OCI-LY7 (cell line): ENCODE results near the gene CHMP4A.

Experiments used
- EZH2phosphoT487 ChIP-seq: fragments of 200-600 bp; sonication (generic); IDR thresholded peaks from 2 replicates; pipeline ENCODE4 v1.6.1; 2018; ENCODE audit warnings: low read depth, borderline replicate concordance, mild to moderate bottlenecking, mixed run types, antibody characterized with exemption, low read length, moderate library complexity, mixed read lengths
- TF ChIP-seq, protein P1 (sequence below): fragments of 200-600 bp; sonication (generic); conservative IDR thresholded peaks from 2 replicates; pipeline ENCODE4 v1.5.1; 2014; ENCODE audit warnings: mild to moderate bottlenecking, antibody characterized with exemption, low read length, moderate library complexity, mixed read lengths

DNA sequence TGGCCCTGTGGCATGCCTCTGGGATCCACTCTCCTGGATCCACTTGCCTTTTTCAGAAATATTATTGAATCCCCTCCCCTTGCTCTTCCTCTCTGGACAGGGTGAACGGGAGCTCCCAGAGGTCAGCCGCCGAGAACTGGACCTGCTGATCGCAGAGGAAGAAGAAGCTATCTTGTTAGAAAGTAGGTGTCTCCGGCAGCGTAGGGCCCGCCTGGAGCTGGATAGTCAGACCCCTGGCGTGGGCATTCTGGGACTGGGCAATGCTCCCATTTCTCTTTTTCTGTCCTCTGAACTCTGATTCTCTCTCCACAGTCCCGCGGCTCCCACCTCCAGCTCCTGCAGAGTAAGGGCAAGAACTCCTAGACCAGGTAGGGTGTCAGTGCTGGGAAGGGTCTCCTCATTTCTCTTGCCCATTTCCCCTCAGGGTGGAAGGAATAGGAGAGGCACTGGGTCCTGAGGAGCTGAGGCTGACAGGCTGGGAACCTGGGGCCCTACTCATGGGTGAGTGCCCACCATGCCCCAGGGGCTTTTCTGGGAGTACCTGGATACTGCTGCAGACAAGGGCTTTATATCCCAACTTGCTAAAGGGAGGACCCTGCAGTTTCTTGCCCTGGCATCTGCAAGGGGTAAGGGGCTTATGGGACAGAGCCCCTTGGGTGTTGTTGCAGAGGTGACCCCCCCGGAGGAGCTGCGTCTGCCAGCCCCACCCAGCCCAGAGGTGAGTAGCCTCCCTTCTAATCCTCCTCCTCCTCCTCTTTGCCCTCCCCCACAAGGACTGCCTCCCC is 36.1 kb downstream of the CHMP4A start:
- TF ChIP-seq, protein P1, sequence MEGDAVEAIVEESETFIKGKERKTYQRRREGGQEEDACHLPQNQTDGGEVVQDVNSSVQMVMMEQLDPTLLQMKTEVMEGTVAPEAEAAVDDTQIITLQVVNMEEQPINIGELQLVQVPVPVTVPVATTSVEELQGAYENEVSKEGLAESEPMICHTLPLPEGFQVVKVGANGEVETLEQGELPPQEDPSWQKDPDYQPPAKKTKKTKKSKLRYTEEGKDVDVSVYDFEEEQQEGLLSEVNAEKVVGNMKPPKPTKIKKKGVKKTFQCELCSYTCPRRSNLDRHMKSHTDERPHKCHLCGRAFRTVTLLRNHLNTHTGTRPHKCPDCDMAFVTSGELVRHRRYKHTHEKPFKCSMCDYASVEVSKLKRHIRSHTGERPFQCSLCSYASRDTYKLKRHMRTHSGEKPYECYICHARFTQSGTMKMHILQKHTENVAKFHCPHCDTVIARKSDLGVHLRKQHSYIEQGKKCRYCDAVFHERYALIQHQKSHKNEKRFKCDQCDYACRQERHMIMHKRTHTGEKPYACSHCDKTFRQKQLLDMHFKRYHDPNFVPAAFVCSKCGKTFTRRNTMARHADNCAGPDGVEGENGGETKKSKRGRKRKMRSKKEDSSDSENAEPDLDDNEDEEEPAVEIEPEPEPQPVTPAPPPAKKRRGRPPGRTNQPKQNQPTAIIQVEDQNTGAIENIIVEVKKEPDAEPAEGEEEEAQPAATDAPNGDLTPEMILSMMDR = no peak
- TF ChIP-seq EZH2phosphoT487 = no peak
